Fibroblast of lung (primary cell): Measurements from ENCODE around the gene VPS41. TPM values are rescaled to one million over a fixed set of nuclear protein-coding genes. Genes with fewer than 3 reads are reported as not detected.

Source experiments
- DNase-seq, 2 donors: peaks; one replicate each; pipeline versions ENCODE4 v3.0.0 to v3.0.0-alpha.2; 2010; ENCODE audit warnings: low read depth in 2 of 2
- H2AFZ ChIP-seq: 2 replicates; pipeline ENCODE4 v1.5.1; 2012; ENCODE audit warnings: low read length, control low read depth, inconsistent platforms
- H3K27ac ChIP-seq: 2 replicates; pipeline ENCODE4 v1.5.1; 2011; ENCODE audit warnings: low read length, control low read depth; ENCODE audit not compliant: insufficient read depth
- H3K27me3 ChIP-seq: 2 replicates; pipeline ENCODE4 v1.5.1; 2011; ENCODE audit warnings: mild to moderate bottlenecking, low read length; ENCODE audit not compliant: control insufficient read depth, insufficient read depth
- H3K36me3 ChIP-seq: 2 replicates; pipeline ENCODE4 v1.5.1; 2011; ENCODE audit warnings: low read length; ENCODE audit not compliant: control insufficient read depth, insufficient read depth
- H3K4me1 ChIP-seq: 2 replicates; pipeline ENCODE4 v1.5.1; 2011; ENCODE audit warnings: low read length; ENCODE audit not compliant: control insufficient read depth, insufficient read depth; ENCODE audit errors: extremely low read depth
- H3K4me2 ChIP-seq: 2 replicates; pipeline ENCODE4 v1.5.1; 2011; ENCODE audit warnings: low read length, control low read depth; ENCODE audit not compliant: insufficient read depth; ENCODE audit errors: extremely low read depth
- H3K4me3 ChIP-seq, 4 experiments: fragments of 200-600 bp in 1 of 4; sonication (generic) in 1 of 4; replicated peaks in 1 of 4; 2 replicates each; pipeline ENCODE4 v1.5.1; 2011 to 2016; ENCODE audit warnings: low read length in 4 of 4, low read depth in 3 of 4, mild to moderate bottlenecking in 3 of 4, control low read depth in 2 of 4, inconsistent platforms in 1 of 4, mixed read lengths in 1 of 4; ENCODE audit not compliant: insufficient read depth in 1 of 4; ENCODE audit errors: control extremely low read depth in 1 of 4
- H3K79me2 ChIP-seq: 2 replicates; pipeline ENCODE4 v1.5.1; 2012; ENCODE audit warnings: mild to moderate bottlenecking, low read length, inconsistent platforms; ENCODE audit not compliant: control insufficient read depth, insufficient read depth
- H3K9ac ChIP-seq: 2 replicates; pipeline ENCODE4 v1.5.1; 2011; ENCODE audit warnings: mild to moderate bottlenecking, low read length, control low read depth; ENCODE audit not compliant: insufficient read depth
- H3K9me3 ChIP-seq: 2 replicates; pipeline ENCODE4 v1.5.1; 2012; ENCODE audit warnings: low read depth, low read length; ENCODE audit not compliant: control insufficient read depth, insufficient read depth
- H4K20me1 ChIP-seq: 2 replicates; pipeline ENCODE4 v1.5.1; 2011; ENCODE audit warnings: low read length; ENCODE audit not compliant: control insufficient read depth, insufficient read depth; ENCODE audit errors: extremely low read depth
- EZH2 ChIP-seq: IDR thresholded peaks from 2 replicates; pipeline ENCODE4 v1.5.1; 2012; ENCODE audit warnings: low read length, control low read depth, mild to moderate bottlenecking; ENCODE audit errors: missing control alignments
- polyA plus RNA-seq, 2 donors: library from polyadenylated mRNA; depleted of rRNA in 1 of 2; stranded (reverse) in 1 of 2; unstranded in 1 of 2; fragments of >200 nt; gene quantifications; 2 replicates each; pipeline ENCODE4 v1.2.1, GENCODE V29; 2011 to 2012; ENCODE audit warnings: missing spikeins in 1 of 2
- total RNA-seq: library from RNA; depleted of rRNA; stranded (reverse); fragments of >200 nt; gene quantifications from 2 replicates; pipeline ENCODE4 v1.2.1, GENCODE V29; 2014
- TF ChIP-seq, protein P1 (sequence below), 2 donors: IDR thresholded peaks in 1 of 2; conservative IDR thresholded peaks in 1 of 2; 1 replicate in 1 of 2; 2 replicates in 1 of 2; pipeline ENCODE4 v1.5.1; 2011 to 2012; ENCODE audit warnings: low read length in 2 of 2, control low read depth in 1 of 2, inconsistent platforms in 1 of 2, low read depth in 1 of 2, mild to moderate bottlenecking in 1 of 2

The VPS41 gene
- total and polyA plus RNA-seq, 2 donors (not counting 1 experiment from before 2014, with no cell fraction given): 55.5 to 66.7 TPM

DNA sequence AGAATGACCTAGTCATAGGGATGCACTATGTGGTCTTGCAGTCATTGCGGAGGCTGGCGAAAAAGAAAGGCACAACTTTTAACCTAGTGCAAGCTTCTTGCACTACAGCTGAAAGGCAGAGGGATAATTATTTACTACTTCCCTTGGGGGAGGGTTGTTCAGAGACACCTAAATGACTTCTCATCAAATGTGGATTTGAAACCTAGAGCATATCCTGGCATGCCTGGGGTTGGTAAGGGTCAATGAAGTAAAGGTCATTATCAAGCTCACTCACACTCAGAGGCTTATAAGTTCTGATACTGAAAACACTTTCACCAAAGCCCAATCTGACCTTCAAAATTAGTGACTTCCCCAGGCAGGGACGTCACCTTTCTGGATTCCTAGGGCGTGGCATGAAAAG lies 168.9 kb downstream of the VPS41 start:
- H3K79me2 ChIP-seq: no peaks in the 10 kb centered on the region
- no peak overlapping the region for H3K4me3 ChIP-seq
- no peak for DNase-seq
- no peak overlapping the region for H2AFZ ChIP-seq
- no peak overlapping the region for H3K27ac ChIP-seq
- no peaks in the 10 kb centered on the region for H4K20me1 ChIP-seq
- H3K9me3 ChIP-seq: no peaks in the 10 kb centered on the region
- H3K4me1 ChIP-seq: peaks cover 5% of the 10 kb centered on the region
- TF ChIP-seq, protein P1, sequence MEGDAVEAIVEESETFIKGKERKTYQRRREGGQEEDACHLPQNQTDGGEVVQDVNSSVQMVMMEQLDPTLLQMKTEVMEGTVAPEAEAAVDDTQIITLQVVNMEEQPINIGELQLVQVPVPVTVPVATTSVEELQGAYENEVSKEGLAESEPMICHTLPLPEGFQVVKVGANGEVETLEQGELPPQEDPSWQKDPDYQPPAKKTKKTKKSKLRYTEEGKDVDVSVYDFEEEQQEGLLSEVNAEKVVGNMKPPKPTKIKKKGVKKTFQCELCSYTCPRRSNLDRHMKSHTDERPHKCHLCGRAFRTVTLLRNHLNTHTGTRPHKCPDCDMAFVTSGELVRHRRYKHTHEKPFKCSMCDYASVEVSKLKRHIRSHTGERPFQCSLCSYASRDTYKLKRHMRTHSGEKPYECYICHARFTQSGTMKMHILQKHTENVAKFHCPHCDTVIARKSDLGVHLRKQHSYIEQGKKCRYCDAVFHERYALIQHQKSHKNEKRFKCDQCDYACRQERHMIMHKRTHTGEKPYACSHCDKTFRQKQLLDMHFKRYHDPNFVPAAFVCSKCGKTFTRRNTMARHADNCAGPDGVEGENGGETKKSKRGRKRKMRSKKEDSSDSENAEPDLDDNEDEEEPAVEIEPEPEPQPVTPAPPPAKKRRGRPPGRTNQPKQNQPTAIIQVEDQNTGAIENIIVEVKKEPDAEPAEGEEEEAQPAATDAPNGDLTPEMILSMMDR (conservative IDR thresholded peaks at IDR 0.05 in 1 of 2, IDR thresholded peaks at IDR 0.05 in 1 of 2; ENCODE audit: low read depth in 1 of 2, low read length in 2 of 2): no peak
- no peak for TF ChIP-seq EZH2
- H3K4me2 ChIP-seq: no peak overlapping the region
- H3K27me3 ChIP-seq: no peaks in the 10 kb centered on the region
- no peak overlapping the region for H3K9ac ChIP-seq
- H3K36me3 ChIP-seq: no peaks in the 10 kb centered on the region

DNA sequence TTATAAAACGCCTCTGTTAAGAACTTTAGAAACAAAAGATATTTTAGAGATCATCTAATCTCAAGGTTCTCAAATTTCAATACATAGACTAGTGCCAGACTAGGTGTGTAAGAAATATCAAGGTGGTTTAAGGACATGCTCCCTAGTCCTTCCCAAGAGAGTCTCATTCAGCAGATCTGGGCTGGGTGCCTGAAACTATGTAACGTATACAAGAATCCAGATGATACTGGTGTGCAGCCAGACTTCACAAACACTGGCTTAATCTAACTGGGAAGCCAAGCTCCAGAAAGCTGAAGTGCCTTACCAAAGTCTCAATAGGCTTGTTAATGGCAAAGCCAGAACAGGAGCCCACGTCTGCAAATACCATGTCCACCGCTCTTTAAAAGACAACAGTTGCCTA lies 172.9 kb downstream of the VPS41 start:
- Histone ChIP-seq H3K4me3 (no peak overlapping the region), H3K4me2 (no peak overlapping the region), H3K36me3 (no peaks in the 10 kb centered on the region), H3K4me1 (no peaks in the 10 kb centered on the region), H3K9me3 (no peaks in the 10 kb centered on the region), H2AFZ (no peak overlapping the region), H3K27me3 (no peaks in the 10 kb centered on the region), H3K79me2 (no peaks in the 10 kb centered on the region), H4K20me1 (no peaks in the 10 kb centered on the region), H3K9ac (no peak overlapping the region), H3K27ac (no peak overlapping the region)
- DNase-seq: peak in 1 of 2 donors; percentile 44
- TF ChIP-seq, protein P1 (conservative IDR thresholded peaks at IDR 0.05 in 1 of 2, IDR thresholded peaks at IDR 0.05 in 1 of 2; ENCODE audit: low read depth in 1 of 2, low read length in 2 of 2): no peak
- TF ChIP-seq EZH2: no peak

DNA sequence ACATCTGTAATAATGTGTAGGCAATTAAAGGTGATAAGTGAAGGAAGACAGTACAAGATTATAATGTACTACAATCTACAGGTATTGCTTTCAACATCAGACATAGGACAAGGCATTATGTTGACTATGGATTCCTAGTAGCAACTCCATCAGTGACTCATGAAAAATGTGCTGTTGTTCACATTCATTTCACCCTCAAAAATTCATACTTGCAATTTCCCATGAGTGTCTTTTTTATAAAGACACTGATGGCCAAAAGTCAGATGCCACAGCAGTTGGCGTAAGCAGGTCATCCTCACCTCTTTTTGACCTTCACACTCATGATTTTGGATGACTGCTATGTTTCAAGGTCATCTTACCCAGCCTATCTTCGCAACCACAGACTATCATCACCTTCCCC lies 177.8 kb downstream of the VPS41 start:
- no peaks in the 10 kb centered on the region for H4K20me1 ChIP-seq
- no peaks in the 10 kb centered on the region for H3K36me3 ChIP-seq
- no peak overlapping the region for H3K4me2 ChIP-seq
- H3K4me1 ChIP-seq: no peaks in the 10 kb centered on the region
- no peak overlapping the region for H2AFZ ChIP-seq
- TF ChIP-seq, protein P1 (conservative IDR thresholded peaks at IDR 0.05 in 1 of 2, IDR thresholded peaks at IDR 0.05 in 1 of 2; ENCODE audit: low read depth in 1 of 2, low read length in 2 of 2): no peak
- TF ChIP-seq EZH2: no peak
- H3K27ac ChIP-seq: no peak overlapping the region
- H3K9ac ChIP-seq: no peak overlapping the region
- no peaks in the 10 kb centered on the region for H3K27me3 ChIP-seq
- H3K9me3 ChIP-seq: no peaks in the 10 kb centered on the region
- peak in 1 of 2 donors; percentile 43 for DNase-seq
- no peak overlapping the region for H3K4me3 ChIP-seq
- H3K79me2 ChIP-seq: no peaks in the 10 kb centered on the region
